Measurements from ENCODE around the gene KRTAP4-16.

DNA sequence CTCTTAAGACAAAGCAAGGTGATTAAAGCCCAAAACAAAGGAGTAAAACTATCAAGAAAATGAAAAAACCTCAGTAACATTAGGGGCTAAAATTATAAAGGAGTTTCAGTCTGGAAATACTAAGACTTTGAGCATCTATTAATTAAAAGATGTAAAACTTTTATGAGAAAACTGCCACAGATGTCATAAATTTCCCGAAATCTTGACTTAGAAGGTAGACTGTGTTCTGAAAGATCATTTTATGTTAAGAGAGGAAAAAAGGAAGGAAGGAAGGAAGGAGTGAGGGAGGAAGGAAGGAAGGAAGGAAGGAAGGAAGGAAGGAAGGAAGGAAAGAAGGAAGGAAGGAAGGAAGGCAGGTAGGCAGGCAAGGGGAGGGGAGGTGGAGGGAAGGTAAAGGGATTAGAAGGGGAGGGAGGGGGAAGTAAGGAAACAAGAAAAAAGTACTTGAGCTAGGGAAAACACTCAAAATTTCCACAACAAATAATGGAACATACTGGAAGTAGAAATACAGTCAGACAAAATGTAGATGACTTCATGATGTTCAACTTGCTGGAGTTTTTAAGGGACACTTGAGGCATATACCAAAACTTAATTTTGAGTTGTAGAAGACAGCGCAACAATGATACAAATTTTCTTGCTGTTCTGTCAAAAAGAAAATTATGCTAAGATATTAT lies 45.7 kb upstream of the KRTAP4-16 start:
- TF ChIP-seq, protein P1, sequence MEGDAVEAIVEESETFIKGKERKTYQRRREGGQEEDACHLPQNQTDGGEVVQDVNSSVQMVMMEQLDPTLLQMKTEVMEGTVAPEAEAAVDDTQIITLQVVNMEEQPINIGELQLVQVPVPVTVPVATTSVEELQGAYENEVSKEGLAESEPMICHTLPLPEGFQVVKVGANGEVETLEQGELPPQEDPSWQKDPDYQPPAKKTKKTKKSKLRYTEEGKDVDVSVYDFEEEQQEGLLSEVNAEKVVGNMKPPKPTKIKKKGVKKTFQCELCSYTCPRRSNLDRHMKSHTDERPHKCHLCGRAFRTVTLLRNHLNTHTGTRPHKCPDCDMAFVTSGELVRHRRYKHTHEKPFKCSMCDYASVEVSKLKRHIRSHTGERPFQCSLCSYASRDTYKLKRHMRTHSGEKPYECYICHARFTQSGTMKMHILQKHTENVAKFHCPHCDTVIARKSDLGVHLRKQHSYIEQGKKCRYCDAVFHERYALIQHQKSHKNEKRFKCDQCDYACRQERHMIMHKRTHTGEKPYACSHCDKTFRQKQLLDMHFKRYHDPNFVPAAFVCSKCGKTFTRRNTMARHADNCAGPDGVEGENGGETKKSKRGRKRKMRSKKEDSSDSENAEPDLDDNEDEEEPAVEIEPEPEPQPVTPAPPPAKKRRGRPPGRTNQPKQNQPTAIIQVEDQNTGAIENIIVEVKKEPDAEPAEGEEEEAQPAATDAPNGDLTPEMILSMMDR (IDR thresholded peaks at IDR 0.05; ENCODE audit: low read length), result no peak
- no peak for TF ChIP-seq EZH2 (IDR thresholded peaks at IDR 0.05; ENCODE audit: borderline replicate concordance, low read length)
